Transverse colon (tissue), 4 donors: ENCODE data around the gene NAPG. TPM values are rescaled to one million over a fixed set of nuclear protein-coding genes. Genes with fewer than 3 reads are reported as not detected.
"Not testable (repeated sequence)": the region's sequence is repeated elsewhere in the genome, so short reads cannot be mapped to it uniquely, and the experiment has no call there.

Experiments used
- DNase-seq: peaks from one replicate; pipeline ENCODE4 v3.0.0-alpha.2; 2019
- H3K27ac ChIP-seq, 4 donors: fragments of 200-600 bp; sonication (generic); 2 replicates each; pipeline ENCODE4 v1.5.1; 2016 to 2018; ENCODE audit warnings: inconsistent platforms in 4 of 4
- H3K27me3 ChIP-seq: fragments of 200-600 bp; sonication (generic); 2 replicates; pipeline ENCODE4 v1.5.1; 2017; ENCODE audit warnings: inconsistent platforms
- H3K36me3 ChIP-seq, 4 donors: fragments of 200-600 bp; sonication (generic); 2 replicates each; pipeline ENCODE4 v1.5.1; 2017 to 2019; ENCODE audit warnings: inconsistent platforms in 4 of 4
- H3K4me1 ChIP-seq, 4 donors: fragments of 200-600 bp; sonication (generic); 2 replicates each; pipeline ENCODE4 v1.5.1; 2017 to 2020; ENCODE audit warnings: inconsistent platforms in 4 of 4
- H3K4me3 ChIP-seq, 4 donors: fragments of 200-600 bp; sonication (generic); 1 replicate in 1 of 4; 2 replicates in 3 of 4; pipeline versions ENCODE4 v1.5.1 to v1.6.1; 2017 to 2019; ENCODE audit warnings: inconsistent platforms in 4 of 4
- H3K9me3 ChIP-seq, 2 donors: fragments of 200-600 bp; sonication (generic); 2 replicates each; pipeline ENCODE4 v1.5.1; 2017 to 2019; ENCODE audit warnings: inconsistent platforms in 2 of 2
- EP300 ChIP-seq: sonication (generic); formaldehyde crosslinking; IDR thresholded peaks from one replicate; pipeline ENCODE4 v1.6.1; 2017; ENCODE audit warnings: antibody characterized with exemption, low read depth
- POLR2A ChIP-seq: fragments of 450-650 bp; IDR thresholded peaks from one replicate; pipeline ENCODE4 v1.6.1; 2016; ENCODE audit warnings: antibody characterized with exemption, mild to moderate bottlenecking, moderate library complexity
- POLR2AphosphoS5 ChIP-seq, 3 donors: sonication (generic); formaldehyde crosslinking; IDR thresholded peaks; one replicate each; pipeline ENCODE4 v1.6.1; 2016; ENCODE audit warnings: antibody characterized with exemption in 3 of 3
- WGBS, 2 donors: methylation state at CpG; one replicate each; pipeline ENCODE4 v1.1.5; 2018; ENCODE audit warnings: low coverage in 1 of 2; 5-methylcytosine and 5-hydroxymethylcytosine counted together
- in situ Hi-C, 4 donors: fragments of 200-750 bp; cut with MboI; loops; one replicate each; pipeline versions ENCODE4 v1.15.0 to v1.15.1; 2017; ENCODE audit warnings: low sequenced_read_pairs in 3 of 4, low pct_ligation_motif_present in 1 of 4, low pct_unique_long_range_greater_than_20kb in 1 of 4
- intact Hi-C: fragments of 100-400 bp; cut with DNase I; formaldehyde crosslinking; loops from one replicate; pipeline ENCODE4 v1.15.1; 2023; ENCODE audit warnings: low total_unique reads
- total RNA-seq, 4 donors: library from RNA; depleted of rRNA; stranded (reverse); fragments of >200 nt; gene quantifications; one replicate each; pipeline ENCODE4 v1.1.0, GENCODE V29; 2016
- TF ChIP-seq, protein P1 (sequence below), 5 experiments: fragments of 200-600 bp in 3 of 5; fragments of 450-650 bp in 2 of 5; sonication (generic) in 3 of 5; IDR thresholded peaks; 1 replicate in 2 of 5; 2 replicates in 3 of 5; pipeline ENCODE4 v1.5.1; 2016 to 2017; ENCODE audit warnings: antibody characterized with exemption in 5 of 5, inconsistent platforms in 3 of 5, mild to moderate bottlenecking in 2 of 5, moderate library complexity in 1 of 5

NAPG gene
- total RNA-seq, 4 donors from 2014 or later = 28.9 to 47.5 (median 41.1) TPM

DNA sequence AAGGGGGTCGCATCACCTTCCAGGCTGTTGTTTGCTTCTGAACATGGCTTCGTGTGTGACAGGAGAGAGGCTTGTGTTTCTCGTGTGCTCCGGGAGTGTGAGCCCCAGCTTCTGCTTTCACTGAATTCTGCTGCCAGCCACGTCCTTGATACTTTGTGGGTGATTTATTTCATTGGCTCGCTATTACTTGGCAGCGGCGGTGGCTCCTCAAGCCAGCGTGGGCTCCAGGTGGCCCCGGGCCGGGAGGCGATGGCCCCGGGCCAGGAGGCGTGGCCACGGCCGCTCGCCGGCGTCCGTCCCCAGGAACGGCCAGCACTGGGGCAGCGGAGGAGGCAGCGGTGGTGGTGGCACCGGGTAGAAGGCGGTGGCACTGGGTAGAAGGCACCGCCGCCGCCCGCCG lies 63.1 kb downstream of the NAPG start:
- TF ChIP-seq POLR2AphosphoS5 (IDR thresholded peaks at IDR 0.05) (no peak), EP300 (no peak), POLR2A (no peak)
- TF ChIP-seq, protein P1, sequence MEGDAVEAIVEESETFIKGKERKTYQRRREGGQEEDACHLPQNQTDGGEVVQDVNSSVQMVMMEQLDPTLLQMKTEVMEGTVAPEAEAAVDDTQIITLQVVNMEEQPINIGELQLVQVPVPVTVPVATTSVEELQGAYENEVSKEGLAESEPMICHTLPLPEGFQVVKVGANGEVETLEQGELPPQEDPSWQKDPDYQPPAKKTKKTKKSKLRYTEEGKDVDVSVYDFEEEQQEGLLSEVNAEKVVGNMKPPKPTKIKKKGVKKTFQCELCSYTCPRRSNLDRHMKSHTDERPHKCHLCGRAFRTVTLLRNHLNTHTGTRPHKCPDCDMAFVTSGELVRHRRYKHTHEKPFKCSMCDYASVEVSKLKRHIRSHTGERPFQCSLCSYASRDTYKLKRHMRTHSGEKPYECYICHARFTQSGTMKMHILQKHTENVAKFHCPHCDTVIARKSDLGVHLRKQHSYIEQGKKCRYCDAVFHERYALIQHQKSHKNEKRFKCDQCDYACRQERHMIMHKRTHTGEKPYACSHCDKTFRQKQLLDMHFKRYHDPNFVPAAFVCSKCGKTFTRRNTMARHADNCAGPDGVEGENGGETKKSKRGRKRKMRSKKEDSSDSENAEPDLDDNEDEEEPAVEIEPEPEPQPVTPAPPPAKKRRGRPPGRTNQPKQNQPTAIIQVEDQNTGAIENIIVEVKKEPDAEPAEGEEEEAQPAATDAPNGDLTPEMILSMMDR (IDR thresholded peaks at IDR 0.05) = no peak
- H3K36me3 ChIP-seq = no peaks in the 10 kb centered on the region
- H3K27ac ChIP-seq = no peak overlapping the region
- H3K4me3 ChIP-seq = no peak overlapping the region
- 92% methylated on average over 30 of the region's 30 CpGs; no CpG with 5 or more reads in 1 of the 2 donors for WGBS, 2 donors
- H3K27me3 ChIP-seq = no peaks in the 10 kb centered on the region
- in situ Hi-C loops = no loop called here
- DNase-seq = no peak
- H3K4me1 ChIP-seq = no peaks in the 10 kb centered on the region
- H3K9me3 ChIP-seq = no peaks in the 10 kb centered on the region
- intact Hi-C loops = no loop called here

DNA sequence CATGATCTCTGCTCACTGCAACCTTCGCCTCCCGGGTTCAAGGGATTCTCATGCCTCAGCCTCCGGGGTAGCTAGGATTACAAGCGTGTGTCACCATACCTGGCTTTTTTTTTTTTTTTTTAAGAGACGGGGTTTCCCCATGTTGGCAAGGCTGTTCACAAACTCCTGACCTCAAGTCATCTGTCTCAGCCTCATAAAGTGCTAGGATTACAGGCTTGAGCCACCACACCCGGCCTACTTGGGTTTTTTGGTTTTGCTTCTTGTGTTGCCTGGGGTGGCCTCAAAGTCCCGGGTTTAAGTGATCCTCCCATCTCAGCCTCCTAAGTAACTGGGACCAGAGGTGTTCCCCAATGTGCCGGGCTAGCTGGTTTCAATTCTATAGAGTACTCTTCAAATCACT lies 64.6 kb downstream of the NAPG start:
- in situ Hi-C loops = no loop called here
- intact Hi-C loops = no loop called here
- no peak for TF ChIP-seq POLR2A
- TF ChIP-seq, protein P1 (IDR thresholded peaks at IDR 0.05) = no peak
- no peak for TF ChIP-seq POLR2AphosphoS5 (IDR thresholded peaks at IDR 0.05)
- TF ChIP-seq EP300 = no peak

DNA sequence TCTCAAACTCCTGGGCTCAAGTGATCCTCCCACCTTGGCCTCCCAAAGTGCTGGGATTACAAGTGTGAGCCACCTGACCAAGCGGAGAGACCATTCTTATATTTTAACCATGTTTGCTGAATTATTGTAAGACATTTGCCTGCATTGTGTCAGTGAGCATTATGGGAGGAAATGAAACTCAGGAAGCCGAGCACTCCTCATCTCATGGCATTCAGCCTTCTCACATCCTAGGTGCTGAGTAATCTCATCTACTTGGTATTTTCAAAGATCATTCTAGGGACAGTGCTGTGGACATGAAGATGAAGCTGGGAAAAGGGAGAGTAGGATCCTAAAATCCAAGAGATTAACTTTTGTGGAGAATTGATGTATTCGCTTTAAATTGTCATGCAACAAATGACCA lies 66.1 kb downstream of the NAPG start:
- intact Hi-C loops (no loop called here), in situ Hi-C loops (no loop called here)
- no peak overlapping the region for H3K27ac ChIP-seq
- DNase-seq = no peak
- no peak for TF ChIP-seq POLR2A
- TF ChIP-seq, protein P1 (IDR thresholded peaks at IDR 0.05) = no peak
- no peak for TF ChIP-seq POLR2AphosphoS5 (IDR thresholded peaks at IDR 0.05)
- TF ChIP-seq EP300 = no peak
- no peaks in the 10 kb centered on the region for H3K9me3 ChIP-seq
- no peaks in the 10 kb centered on the region for H3K27me3 ChIP-seq
- H3K4me1 ChIP-seq = no peaks in the 10 kb centered on the region
- H3K36me3 ChIP-seq = no peaks in the 10 kb centered on the region
- no peak overlapping the region for H3K4me3 ChIP-seq
- WGBS, 2 donors = 72 to 93% methylated on average over 3 of the region's 3 CpGs

More for the DNA sequence above, 64.6 kb downstream of the NAPG start:
- H3K27ac ChIP-seq = no peak overlapping the region
- H3K27me3 ChIP-seq = no peaks in the 10 kb centered on the region
- no peaks in the 10 kb centered on the region for H3K9me3 ChIP-seq
- no peak overlapping the region for H3K4me3 ChIP-seq
- no peak for DNase-seq
- H3K36me3 ChIP-seq = no peaks in the 10 kb centered on the region
- WGBS, 2 donors = 81 to 88% methylated on average over 4 to 8 of the region's 8 CpGs
- H3K4me1 ChIP-seq = no peaks in the 10 kb centered on the region

DNA sequence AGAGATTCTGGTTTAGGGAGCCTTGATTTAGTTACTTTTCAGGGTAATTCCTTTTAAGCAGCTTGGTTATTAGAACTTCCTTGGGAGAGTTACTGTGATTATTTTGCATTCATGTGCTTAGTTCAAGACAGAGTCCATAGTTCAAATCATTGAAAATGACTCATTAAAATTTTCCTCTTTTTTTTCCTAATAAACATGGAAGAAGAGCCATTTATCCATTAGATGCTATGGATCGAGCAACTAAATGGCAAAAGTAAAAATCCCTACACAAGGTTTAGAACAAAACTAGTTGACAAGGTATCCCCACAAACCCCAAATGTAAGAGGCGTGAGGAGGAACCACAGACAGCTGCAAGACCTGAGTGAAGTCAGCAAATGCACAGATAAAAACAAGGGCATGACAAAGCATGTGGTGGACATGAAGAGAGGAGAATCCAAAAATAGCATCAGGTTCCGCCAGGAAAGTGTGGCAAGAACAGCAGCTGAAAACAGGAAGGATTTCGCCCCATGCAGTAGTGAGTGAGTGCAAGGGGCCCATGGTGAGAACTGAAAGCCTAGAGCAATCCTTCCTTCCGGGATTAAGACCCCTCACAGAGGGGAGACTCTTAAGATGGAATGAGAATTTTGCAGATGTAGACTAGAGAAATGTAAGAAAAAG lies 67.7 kb downstream of the NAPG start:
- 33 to 84% methylated on average over 1 to 5 of the region's 5 CpGs for WGBS, 2 donors
- H3K27me3 ChIP-seq, intact Hi-C loops, in situ Hi-C loops, H3K4me1 ChIP-seq, H3K36me3 ChIP-seq, H3K4me3 ChIP-seq, H3K27ac ChIP-seq, H3K9me3 ChIP-seq, DNase-seq: not testable (repeated sequence)

DNA sequence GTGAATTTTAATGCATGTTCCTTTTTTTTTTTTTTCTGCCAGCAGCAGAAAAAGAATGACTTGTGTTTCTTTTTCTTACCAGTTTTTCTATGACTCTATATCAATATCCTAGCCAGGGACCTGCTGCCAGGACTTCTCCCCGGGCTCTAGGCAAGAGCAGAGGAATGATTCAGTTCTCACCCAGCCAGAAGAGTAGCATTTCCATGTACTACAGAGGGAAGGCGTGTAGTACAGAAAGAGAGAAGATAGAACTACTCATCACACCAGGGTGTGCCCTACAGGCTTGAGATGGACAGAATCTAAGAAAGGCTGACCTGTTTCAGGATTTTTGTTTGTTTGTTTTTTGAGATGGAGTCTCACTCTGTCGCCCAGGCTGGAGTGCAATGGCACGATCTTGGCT lies 70.1 kb downstream of the NAPG start:
- H3K9me3 ChIP-seq, intact Hi-C loops, DNase-seq, H3K27me3 ChIP-seq, H3K36me3 ChIP-seq, H3K4me1 ChIP-seq, H3K27ac ChIP-seq, H3K4me3 ChIP-seq: not testable (repeated sequence)
- in situ Hi-C loops = loop anchor here in 1 of 4 donors (5.0 kb wide), 1 partner anchor 1321 kb away; no protein-coding TSS in a partner anchor
- 87 to 100% methylated on average over 1 to 4 of the region's 4 CpGs for WGBS, 2 donors

GRCh38 chr18:10597695-10598094 lies 71.9 kb downstream of the NAPG start:
- H3K27ac ChIP-seq, DNase-seq, H3K4me3 ChIP-seq, intact Hi-C loops, H3K27me3 ChIP-seq, H3K36me3 ChIP-seq, H3K4me1 ChIP-seq, H3K9me3 ChIP-seq: not testable (repeated sequence)
- in situ Hi-C loops = loop anchor here in 1 of 4 donors (5.0 kb wide), 1 partner anchor 1320 kb away; no protein-coding TSS in a partner anchor
- WGBS, 2 donors = 62 to 77% methylated on average over 3 to 4 of the region's 4 CpGs

DNA sequence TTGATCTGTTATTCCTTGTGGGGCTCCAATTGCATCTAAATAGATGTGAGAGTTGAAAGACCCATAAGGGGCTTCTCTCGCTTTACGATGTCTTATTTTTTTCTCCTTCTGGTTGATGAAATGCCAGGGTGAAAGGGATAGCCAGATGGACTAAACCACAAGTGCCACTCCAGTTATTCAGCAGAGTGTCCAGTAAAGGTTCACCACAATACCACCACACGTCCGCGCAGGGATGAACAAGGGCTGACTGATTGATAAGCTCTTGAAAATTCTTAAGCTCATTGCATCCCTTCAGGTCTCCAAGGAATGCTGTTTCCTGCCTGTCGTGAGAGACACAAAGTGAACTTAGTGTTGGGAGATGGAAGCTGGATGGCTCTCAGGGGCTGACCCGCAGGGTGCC lies 74.9 kb downstream of the NAPG start:
- H3K9me3 ChIP-seq, H3K36me3 ChIP-seq, intact Hi-C loops, H3K4me3 ChIP-seq, H3K27me3 ChIP-seq, DNase-seq, H3K27ac ChIP-seq, H3K4me1 ChIP-seq: not testable (repeated sequence)
- in situ Hi-C loops = loop anchor here in 3 of 4 donors (10.0 to 25.0 kb wide), 3 partner anchors 1612 to 1637 kb away; no protein-coding TSS in a partner anchor
- 81 to 89% methylated on average over 6 to 7 of the region's 7 CpGs for WGBS, 2 donors
